Nephron (organoid): ENCODE measurements around the gene MRPS12.
"Not testable (repeated sequence)": the region's sequence is repeated elsewhere in the genome, so short reads cannot be mapped to it uniquely, and the experiment has no call there.

Experiments used
- H3K27ac Mint-ChIP-seq, 3 experiments: 2 replicates each; pipeline ENCODE4 v1.8.0; 2020; ENCODE audit warnings: mixed read lengths in 3 of 3, mild to moderate bottlenecking in 2 of 3, moderate library complexity in 1 of 3
- H3K27me3 Mint-ChIP-seq: 2 replicates; pipeline ENCODE4 v1.8.0; 2021; ENCODE audit warnings: low read depth, mild to moderate bottlenecking, moderate library complexity, mixed read lengths
- H3K36me3 Mint-ChIP-seq: 2 replicates; pipeline ENCODE4 v1.8.0; 2020; ENCODE audit warnings: low read depth, mixed read lengths
- H3K4me1 Mint-ChIP-seq: 2 replicates; pipeline ENCODE4 v1.8.0; 2020; ENCODE audit warnings: mixed read lengths
- H3K4me3 Mint-ChIP-seq, 3 experiments: 2 replicates each; pipeline ENCODE4 v1.8.0; 2020; ENCODE audit warnings: mild to moderate bottlenecking in 3 of 3, mixed read lengths in 3 of 3, moderate library complexity in 2 of 3
- H3K9me3 Mint-ChIP-seq: 2 replicates; pipeline ENCODE4 v1.8.0; 2020; ENCODE audit warnings: mixed read lengths
- CTCF ChIP-seq, 3 experiments: fragments of 200-600 bp; sonication (generic); IDR thresholded peaks; one replicate each; pipeline ENCODE4 v1.5.0; 2021; ENCODE audit warnings: antibody characterized with exemption in 3 of 3; ENCODE audit not compliant: unreplicated experiment in 3 of 3

MRPS12 gene

GRCh38 chr19:38953677-38954076 is 22.9 kb downstream of the MRPS12 start:
- H3K9me3 Mint-ChIP-seq = no peaks in the 10 kb centered on the region
- H3K27ac Mint-ChIP-seq = peak overlapping the region; percentile 72 to 96 (median 89)
- H3K4me1 Mint-ChIP-seq = peaks cover 11% of the 10 kb centered on the region
- TF ChIP-seq CTCF (IDR thresholded peaks at IDR 0.05; ENCODE audit: unreplicated experiment in 3 of 3) = no peak
- peaks cover 3% of the 10 kb centered on the region for H3K27me3 Mint-ChIP-seq
- H3K36me3 Mint-ChIP-seq = peaks cover 37% of the 10 kb centered on the region
- H3K4me3 Mint-ChIP-seq = no peak overlapping the region

GRCh38 chr19:38956264-38956663 is 25.5 kb downstream of the MRPS12 start:
- Mint-ChIP-seq H3K9me3 (no peaks in the 10 kb centered on the region), H3K27ac (no peak overlapping the region), H3K27me3 (peaks cover 3% of the 10 kb centered on the region), H3K4me1 (peaks cover 7% of the 10 kb centered on the region), H3K4me3 (no peak overlapping the region), H3K36me3 (peaks cover 27% of the 10 kb centered on the region)
- no peak for TF ChIP-seq CTCF (IDR thresholded peaks at IDR 0.05; ENCODE audit: unreplicated experiment in 3 of 3)

GRCh38 chr19:38958301-38958700 is 27.6 kb downstream of the MRPS12 start:
- TF ChIP-seq CTCF (IDR thresholded peaks at IDR 0.05; ENCODE audit: unreplicated experiment in 3 of 3) = no peak
- peaks cover 26% of the 10 kb centered on the region for H3K36me3 Mint-ChIP-seq
- no peak overlapping the region for H3K4me3 Mint-ChIP-seq
- peaks cover 3% of the 10 kb centered on the region for H3K27me3 Mint-ChIP-seq
- H3K27ac Mint-ChIP-seq = no peak overlapping the region
- no peaks in the 10 kb centered on the region for H3K9me3 Mint-ChIP-seq
- peaks cover 6% of the 10 kb centered on the region for H3K4me1 Mint-ChIP-seq

GRCh38 chr19:38959618-38960017 is 28.9 kb downstream of the MRPS12 start:
- no peak overlapping the region for H3K4me3 Mint-ChIP-seq
- no peak for TF ChIP-seq CTCF (IDR thresholded peaks at IDR 0.05; ENCODE audit: unreplicated experiment in 3 of 3)
- H3K9me3 Mint-ChIP-seq = no peaks in the 10 kb centered on the region
- no peak overlapping the region for H3K27ac Mint-ChIP-seq
- H3K4me1 Mint-ChIP-seq = peaks cover 6% of the 10 kb centered on the region
- H3K27me3 Mint-ChIP-seq = no peaks in the 10 kb centered on the region
- H3K36me3 Mint-ChIP-seq = peaks cover 25% of the 10 kb centered on the region

GRCh38 chr19:38964738-38965137 is 34.0 kb downstream of the MRPS12 start:
- peak overlapping the region in 1 of 3 experiments; percentile 72 for H3K27ac Mint-ChIP-seq
- peaks cover 6% of the 10 kb centered on the region for H3K4me1 Mint-ChIP-seq
- no peak for TF ChIP-seq CTCF (IDR thresholded peaks at IDR 0.05; ENCODE audit: unreplicated experiment in 3 of 3)
- H3K4me3 Mint-ChIP-seq = no peak overlapping the region
- no peaks in the 10 kb centered on the region for H3K27me3 Mint-ChIP-seq
- no peaks in the 10 kb centered on the region for H3K9me3 Mint-ChIP-seq
- peaks cover 32% of the 10 kb centered on the region for H3K36me3 Mint-ChIP-seq

GRCh38 chr19:38966149-38966548 is 35.4 kb downstream of the MRPS12 start:
- not testable (repeated sequence) for H3K27me3 Mint-ChIP-seq, H3K27ac Mint-ChIP-seq

More at GRCh38 chr19:38966149-38966548, 35.4 kb downstream of the MRPS12 start:
- Mint-ChIP-seq H3K4me1 (peaks cover 10% of the 10 kb centered on the region), H3K36me3 (peaks cover 39% of the 10 kb centered on the region)
- not testable (repeated sequence) for H3K9me3 Mint-ChIP-seq, H3K4me3 Mint-ChIP-seq
